Fibroblast of lung (primary cell): Measurements from ENCODE around the gene DHFR. TPM values are rescaled to one million over a fixed set of nuclear protein-coding genes. Genes with fewer than 3 reads are reported as not detected.
A peak's percentile ranks its signal among the peaks of the same experiment; 100 is the strongest.

Experiments
- DNase-seq, 2 donors: peaks; one replicate each; pipeline versions ENCODE4 v3.0.0 to v3.0.0-alpha.2; 2010; ENCODE audit warnings: low read depth in 2 of 2
- H2AFZ ChIP-seq: 2 replicates; pipeline ENCODE4 v1.5.1; 2012; ENCODE audit warnings: low read length, control low read depth, inconsistent platforms
- H3K27ac ChIP-seq: 2 replicates; pipeline ENCODE4 v1.5.1; 2011; ENCODE audit warnings: low read length, control low read depth; ENCODE audit not compliant: insufficient read depth
- H3K27me3 ChIP-seq: 2 replicates; pipeline ENCODE4 v1.5.1; 2011; ENCODE audit warnings: mild to moderate bottlenecking, low read length; ENCODE audit not compliant: control insufficient read depth, insufficient read depth
- H3K36me3 ChIP-seq: 2 replicates; pipeline ENCODE4 v1.5.1; 2011; ENCODE audit warnings: low read length; ENCODE audit not compliant: control insufficient read depth, insufficient read depth
- H3K4me1 ChIP-seq: 2 replicates; pipeline ENCODE4 v1.5.1; 2011; ENCODE audit warnings: low read length; ENCODE audit not compliant: control insufficient read depth, insufficient read depth; ENCODE audit errors: extremely low read depth
- H3K4me2 ChIP-seq: 2 replicates; pipeline ENCODE4 v1.5.1; 2011; ENCODE audit warnings: low read length, control low read depth; ENCODE audit not compliant: insufficient read depth; ENCODE audit errors: extremely low read depth
- H3K4me3 ChIP-seq, 4 experiments: fragments of 200-600 bp in 1 of 4; sonication (generic) in 1 of 4; replicated peaks in 1 of 4; 2 replicates each; pipeline ENCODE4 v1.5.1; 2011 to 2016; ENCODE audit warnings: low read length in 4 of 4, low read depth in 3 of 4, mild to moderate bottlenecking in 3 of 4, control low read depth in 2 of 4, inconsistent platforms in 1 of 4, mixed read lengths in 1 of 4; ENCODE audit not compliant: insufficient read depth in 1 of 4; ENCODE audit errors: control extremely low read depth in 1 of 4
- H3K79me2 ChIP-seq: 2 replicates; pipeline ENCODE4 v1.5.1; 2012; ENCODE audit warnings: mild to moderate bottlenecking, low read length, inconsistent platforms; ENCODE audit not compliant: control insufficient read depth, insufficient read depth
- H3K9ac ChIP-seq: 2 replicates; pipeline ENCODE4 v1.5.1; 2011; ENCODE audit warnings: mild to moderate bottlenecking, low read length, control low read depth; ENCODE audit not compliant: insufficient read depth
- H3K9me3 ChIP-seq: 2 replicates; pipeline ENCODE4 v1.5.1; 2012; ENCODE audit warnings: low read depth, low read length; ENCODE audit not compliant: control insufficient read depth, insufficient read depth
- H4K20me1 ChIP-seq: 2 replicates; pipeline ENCODE4 v1.5.1; 2011; ENCODE audit warnings: low read length; ENCODE audit not compliant: control insufficient read depth, insufficient read depth; ENCODE audit errors: extremely low read depth
- EZH2 ChIP-seq: IDR thresholded peaks from 2 replicates; pipeline ENCODE4 v1.5.1; 2012; ENCODE audit warnings: low read length, control low read depth, mild to moderate bottlenecking; ENCODE audit errors: missing control alignments
- polyA plus RNA-seq, 2 donors: library from polyadenylated mRNA; depleted of rRNA in 1 of 2; stranded (reverse) in 1 of 2; unstranded in 1 of 2; fragments of >200 nt; gene quantifications; 2 replicates each; pipeline ENCODE4 v1.2.1, GENCODE V29; 2011 to 2012; ENCODE audit warnings: missing spikeins in 1 of 2
- total RNA-seq: library from RNA; depleted of rRNA; stranded (reverse); fragments of >200 nt; gene quantifications from 2 replicates; pipeline ENCODE4 v1.2.1, GENCODE V29; 2014
- TF ChIP-seq, protein P1 (sequence below), 2 donors: IDR thresholded peaks in 1 of 2; conservative IDR thresholded peaks in 1 of 2; 1 replicate in 1 of 2; 2 replicates in 1 of 2; pipeline ENCODE4 v1.5.1; 2011 to 2012; ENCODE audit warnings: low read length in 2 of 2, control low read depth in 1 of 2, inconsistent platforms in 1 of 2, low read depth in 1 of 2, mild to moderate bottlenecking in 1 of 2

DHFR gene
- total and polyA plus RNA-seq, 2 donors (not counting 1 experiment from before 2014, with no cell fraction given), result 9.7 to 22.2 TPM

DNA sequence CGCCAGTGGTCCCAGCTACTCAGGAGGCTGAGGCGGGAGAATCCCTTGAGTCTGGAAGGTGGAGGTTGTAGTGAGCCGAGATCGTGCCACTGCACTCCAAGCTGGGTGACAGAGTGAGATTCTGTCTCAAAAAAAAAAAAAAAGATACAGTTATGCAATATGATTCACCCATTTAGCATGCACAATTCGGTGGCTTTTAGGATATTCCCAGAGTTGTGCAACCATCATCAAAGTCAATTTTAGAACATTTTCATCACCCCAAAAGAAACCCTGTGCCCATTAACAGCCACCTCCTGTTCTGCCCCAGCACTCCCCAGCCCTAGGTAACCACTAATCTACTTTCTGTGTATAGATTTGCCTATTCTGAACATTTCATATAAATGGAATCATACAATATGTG lies 4.3 kb upstream of the DHFR start:
- H3K9me3 ChIP-seq, result no peaks in the 10 kb centered on the region
- no peak overlapping the region for H3K4me3 ChIP-seq
- H4K20me1 ChIP-seq, result no peaks in the 10 kb centered on the region
- H3K79me2 ChIP-seq, result peaks cover 1% of the 10 kb centered on the region
- H3K27ac ChIP-seq, result no peak overlapping the region
- peak; percentile 24 to 39 for DNase-seq
- no peak overlapping the region for H3K9ac ChIP-seq
- H2AFZ ChIP-seq, result no peak overlapping the region
- TF ChIP-seq, protein P1, sequence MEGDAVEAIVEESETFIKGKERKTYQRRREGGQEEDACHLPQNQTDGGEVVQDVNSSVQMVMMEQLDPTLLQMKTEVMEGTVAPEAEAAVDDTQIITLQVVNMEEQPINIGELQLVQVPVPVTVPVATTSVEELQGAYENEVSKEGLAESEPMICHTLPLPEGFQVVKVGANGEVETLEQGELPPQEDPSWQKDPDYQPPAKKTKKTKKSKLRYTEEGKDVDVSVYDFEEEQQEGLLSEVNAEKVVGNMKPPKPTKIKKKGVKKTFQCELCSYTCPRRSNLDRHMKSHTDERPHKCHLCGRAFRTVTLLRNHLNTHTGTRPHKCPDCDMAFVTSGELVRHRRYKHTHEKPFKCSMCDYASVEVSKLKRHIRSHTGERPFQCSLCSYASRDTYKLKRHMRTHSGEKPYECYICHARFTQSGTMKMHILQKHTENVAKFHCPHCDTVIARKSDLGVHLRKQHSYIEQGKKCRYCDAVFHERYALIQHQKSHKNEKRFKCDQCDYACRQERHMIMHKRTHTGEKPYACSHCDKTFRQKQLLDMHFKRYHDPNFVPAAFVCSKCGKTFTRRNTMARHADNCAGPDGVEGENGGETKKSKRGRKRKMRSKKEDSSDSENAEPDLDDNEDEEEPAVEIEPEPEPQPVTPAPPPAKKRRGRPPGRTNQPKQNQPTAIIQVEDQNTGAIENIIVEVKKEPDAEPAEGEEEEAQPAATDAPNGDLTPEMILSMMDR (conservative IDR thresholded peaks at IDR 0.05 in 1 of 2, IDR thresholded peaks at IDR 0.05 in 1 of 2; ENCODE audit: low read depth in 1 of 2, low read length in 2 of 2), result no peak
- no peak for TF ChIP-seq EZH2
- peaks cover 3% of the 10 kb centered on the region for H3K36me3 ChIP-seq
- H3K4me1 ChIP-seq, result no peaks in the 10 kb centered on the region
- no peaks in the 10 kb centered on the region for H3K27me3 ChIP-seq
- no peak overlapping the region for H3K4me2 ChIP-seq

DNA sequence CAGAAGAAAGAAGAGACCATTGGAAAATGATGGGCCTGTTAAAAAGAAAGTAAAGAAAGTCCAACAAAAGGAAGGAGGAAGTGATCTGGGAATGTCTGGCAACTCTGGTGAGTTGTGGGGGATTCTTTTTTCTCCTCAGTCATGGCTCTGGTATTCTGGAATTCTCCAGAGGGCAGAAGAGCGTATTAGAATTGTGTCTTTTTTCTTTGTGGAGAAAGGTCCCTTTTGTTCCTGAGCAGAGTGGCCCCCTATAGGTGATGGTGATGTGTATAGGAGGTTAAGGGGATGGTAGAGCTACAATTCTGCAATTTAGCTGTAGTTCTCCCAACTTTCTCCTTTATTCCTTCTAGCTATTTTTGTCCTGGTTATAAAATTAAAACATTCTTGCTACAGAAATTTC lies 1.6 kb upstream of the DHFR start:
- no peaks in the 10 kb centered on the region for H3K4me1 ChIP-seq
- H3K9ac ChIP-seq, result no peak overlapping the region
- no peak overlapping the region for H3K4me2 ChIP-seq
- peaks cover 12% of the 10 kb centered on the region for H3K79me2 ChIP-seq
- no peaks in the 10 kb centered on the region for H4K20me1 ChIP-seq
- H3K27ac ChIP-seq, result no peak overlapping the region
- H2AFZ ChIP-seq, result no peak overlapping the region
- no peak for TF ChIP-seq EZH2
- TF ChIP-seq, protein P1 (conservative IDR thresholded peaks at IDR 0.05 in 1 of 2, IDR thresholded peaks at IDR 0.05 in 1 of 2; ENCODE audit: low read depth in 1 of 2, low read length in 2 of 2), result no peak
- DNase-seq, result peak in 1 of 2 donors; percentile 36
- no peaks in the 10 kb centered on the region for H3K27me3 ChIP-seq
- no peaks in the 10 kb centered on the region for H3K9me3 ChIP-seq
- peaks cover 3% of the 10 kb centered on the region for H3K36me3 ChIP-seq
- H3K4me3 ChIP-seq, result no peak overlapping the region

DNA sequence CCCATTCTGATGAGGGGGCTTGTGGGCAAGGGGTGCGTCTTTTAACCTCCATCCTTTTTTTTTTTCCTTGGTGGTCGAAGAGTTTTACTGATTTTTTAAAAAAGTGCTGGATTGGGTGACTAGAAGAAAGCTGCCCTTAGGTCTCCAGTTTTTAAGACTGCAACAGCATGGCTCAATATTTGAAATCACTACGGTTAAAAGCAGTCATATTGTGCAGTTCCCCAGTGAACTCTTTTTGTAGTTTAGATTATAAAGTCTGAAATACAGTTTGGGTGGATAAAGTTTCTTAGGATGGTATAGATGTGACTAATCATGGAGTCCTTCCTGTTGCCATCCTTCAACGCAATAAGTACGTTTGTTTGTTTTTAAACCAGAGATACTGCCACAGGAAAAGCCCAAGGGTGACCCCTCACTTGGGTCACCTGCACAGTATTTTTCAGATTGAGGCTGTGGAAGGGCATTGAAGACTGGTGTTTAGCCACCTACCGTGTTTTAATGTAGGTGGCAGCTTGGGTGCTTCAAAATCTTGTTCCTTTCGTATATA lies 520 bp upstream of the DHFR start:
- Histone ChIP-seq H3K4me1 (no peaks in the 10 kb centered on the region), H3K36me3 (peaks cover 3% of the 10 kb centered on the region), H3K4me3 (peak overlapping the region; percentile 57 to 89 (median 62)), H3K27me3 (no peaks in the 10 kb centered on the region), H3K9me3 (no peaks in the 10 kb centered on the region), H2AFZ (peak overlapping the region; percentile 48), H3K79me2 (peaks cover 12% of the 10 kb centered on the region), H3K4me2 (peak overlapping the region; percentile 87), H3K27ac (peak overlapping the region; percentile 30), H3K9ac (no peak overlapping the region), H4K20me1 (no peaks in the 10 kb centered on the region)
- TF ChIP-seq, protein P1 (conservative IDR thresholded peaks at IDR 0.05 in 1 of 2, IDR thresholded peaks at IDR 0.05 in 1 of 2; ENCODE audit: low read depth in 1 of 2, low read length in 2 of 2), result no peak
- no peak for TF ChIP-seq EZH2
- peak in 1 of 2 donors; percentile 25 for DNase-seq
